ENCODE measurements around the gene SLC12A1.

SLC12A1 gene

GRCh38 chr15:48297668-48298067 is 91.6 kb downstream of the SLC12A1 start:
- no peak for DNase-seq (ENCODE audit: low read depth)
- no peak overlapping the region for H3K4me3 ChIP-seq (ENCODE audit: low read depth, low read length)
- no peak for TF ChIP-seq CTCF (IDR thresholded peaks at IDR 0.05; ENCODE audit: low read depth, low read length, missing control alignments)

- no peak for DNase-seq (ENCODE audit: low read depth)
- H3K4me3 ChIP-seq (ENCODE audit: low read depth, low read length) = no peak overlapping the region
- TF ChIP-seq CTCF (IDR thresholded peaks at IDR 0.05; ENCODE audit: low read depth, low read length, missing control alignments) = no peak
Measured at GRCh38 chr15:48298914-48299313, 92.8 kb downstream of the SLC12A1 start.

GRCh38 chr15:48300038-48300437 is 93.9 kb downstream of the SLC12A1 start:
- no peak for TF ChIP-seq CTCF (IDR thresholded peaks at IDR 0.05; ENCODE audit: low read depth, low read length, missing control alignments)
- no peak for DNase-seq (ENCODE audit: low read depth)
- no peak overlapping the region for H3K4me3 ChIP-seq (ENCODE audit: low read depth, low read length)

- DNase-seq (ENCODE audit: low read depth) = no peak
- TF ChIP-seq CTCF (IDR thresholded peaks at IDR 0.05; ENCODE audit: low read depth, low read length, missing control alignments) = no peak
Measured at GRCh38 chr15:48304398-48304797, 98.3 kb downstream of the SLC12A1 start.

GRCh38 chr15:48306639-48307038 is 100.5 kb downstream of the SLC12A1 start:
- no peak for TF ChIP-seq CTCF (IDR thresholded peaks at IDR 0.05; ENCODE audit: low read depth, low read length, missing control alignments)

More at GRCh38 chr15:48304398-48304797, 98.3 kb downstream of the SLC12A1 start:
- no peak overlapping the region for H3K4me3 ChIP-seq (ENCODE audit: low read depth, low read length)

GRCh38 chr15:48307586-48307985 is 101.5 kb downstream of the SLC12A1 start:
- no peak overlapping the region for H3K4me3 ChIP-seq (ENCODE audit: low read depth, low read length)
- no peak for TF ChIP-seq CTCF (IDR thresholded peaks at IDR 0.05; ENCODE audit: low read depth, low read length, missing control alignments)
- no peak for DNase-seq (ENCODE audit: low read depth)

More at GRCh38 chr15:48306639-48307038, 100.5 kb downstream of the SLC12A1 start:
- DNase-seq (ENCODE audit: low read depth) = no peak
- no peak overlapping the region for H3K4me3 ChIP-seq (ENCODE audit: low read depth, low read length)

- TF ChIP-seq CTCF (IDR thresholded peaks at IDR 0.05; ENCODE audit: low read depth, low read length, missing control alignments) = no peak
- H3K4me3 ChIP-seq (ENCODE audit: low read depth, low read length) = no peak overlapping the region
- no peak for DNase-seq (ENCODE audit: low read depth)
Measured at GRCh38 chr15:48309740-48310139, 103.6 kb downstream of the SLC12A1 start.
